Measurements from ENCODE around the gene NPC1. TPM values are rescaled to one million over a fixed set of nuclear protein-coding genes. Genes with fewer than 3 reads are reported as not detected.

NPC1 gene
- total RNA-seq, 4 donors from 2014 or later: 48.0 to 81.8 (median 58.8) TPM

DNA sequence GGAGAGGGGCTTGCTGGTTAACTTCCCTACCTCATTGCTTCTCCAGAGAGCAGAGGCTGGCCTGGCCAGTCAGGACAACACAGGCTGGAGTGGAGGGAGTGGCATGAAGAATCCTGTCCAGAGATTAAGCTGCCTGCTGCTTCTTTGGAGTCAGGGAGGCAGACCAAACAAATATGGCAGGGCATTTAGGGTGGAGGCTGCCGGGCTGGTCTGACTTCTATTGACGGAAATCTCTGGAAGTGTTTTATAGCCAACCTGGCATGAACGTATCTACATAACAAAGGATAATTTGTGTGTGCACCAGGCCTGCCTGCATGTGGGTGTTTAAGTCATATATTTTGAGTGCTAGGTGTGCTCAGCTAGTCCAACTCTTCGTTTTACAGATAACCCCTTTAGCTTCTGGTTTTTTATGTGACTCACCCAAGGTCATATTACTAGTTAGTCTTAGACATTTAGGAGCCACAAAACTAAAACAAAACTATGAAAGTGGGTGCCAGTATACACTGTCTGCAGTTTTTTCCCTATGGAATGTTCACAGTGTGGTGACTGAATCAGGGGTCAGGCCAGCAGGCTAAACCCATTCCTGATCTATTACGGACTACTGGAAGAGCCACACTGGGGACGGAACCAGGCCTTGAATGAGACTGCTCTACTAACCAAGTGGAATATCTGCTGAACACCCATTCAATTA, 5.5 kb downstream of the NPC1 start:
- TF ChIP-seq, protein P1, sequence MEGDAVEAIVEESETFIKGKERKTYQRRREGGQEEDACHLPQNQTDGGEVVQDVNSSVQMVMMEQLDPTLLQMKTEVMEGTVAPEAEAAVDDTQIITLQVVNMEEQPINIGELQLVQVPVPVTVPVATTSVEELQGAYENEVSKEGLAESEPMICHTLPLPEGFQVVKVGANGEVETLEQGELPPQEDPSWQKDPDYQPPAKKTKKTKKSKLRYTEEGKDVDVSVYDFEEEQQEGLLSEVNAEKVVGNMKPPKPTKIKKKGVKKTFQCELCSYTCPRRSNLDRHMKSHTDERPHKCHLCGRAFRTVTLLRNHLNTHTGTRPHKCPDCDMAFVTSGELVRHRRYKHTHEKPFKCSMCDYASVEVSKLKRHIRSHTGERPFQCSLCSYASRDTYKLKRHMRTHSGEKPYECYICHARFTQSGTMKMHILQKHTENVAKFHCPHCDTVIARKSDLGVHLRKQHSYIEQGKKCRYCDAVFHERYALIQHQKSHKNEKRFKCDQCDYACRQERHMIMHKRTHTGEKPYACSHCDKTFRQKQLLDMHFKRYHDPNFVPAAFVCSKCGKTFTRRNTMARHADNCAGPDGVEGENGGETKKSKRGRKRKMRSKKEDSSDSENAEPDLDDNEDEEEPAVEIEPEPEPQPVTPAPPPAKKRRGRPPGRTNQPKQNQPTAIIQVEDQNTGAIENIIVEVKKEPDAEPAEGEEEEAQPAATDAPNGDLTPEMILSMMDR (IDR thresholded peaks at IDR 0.05; ENCODE audit: low read depth): no peak

DNA sequence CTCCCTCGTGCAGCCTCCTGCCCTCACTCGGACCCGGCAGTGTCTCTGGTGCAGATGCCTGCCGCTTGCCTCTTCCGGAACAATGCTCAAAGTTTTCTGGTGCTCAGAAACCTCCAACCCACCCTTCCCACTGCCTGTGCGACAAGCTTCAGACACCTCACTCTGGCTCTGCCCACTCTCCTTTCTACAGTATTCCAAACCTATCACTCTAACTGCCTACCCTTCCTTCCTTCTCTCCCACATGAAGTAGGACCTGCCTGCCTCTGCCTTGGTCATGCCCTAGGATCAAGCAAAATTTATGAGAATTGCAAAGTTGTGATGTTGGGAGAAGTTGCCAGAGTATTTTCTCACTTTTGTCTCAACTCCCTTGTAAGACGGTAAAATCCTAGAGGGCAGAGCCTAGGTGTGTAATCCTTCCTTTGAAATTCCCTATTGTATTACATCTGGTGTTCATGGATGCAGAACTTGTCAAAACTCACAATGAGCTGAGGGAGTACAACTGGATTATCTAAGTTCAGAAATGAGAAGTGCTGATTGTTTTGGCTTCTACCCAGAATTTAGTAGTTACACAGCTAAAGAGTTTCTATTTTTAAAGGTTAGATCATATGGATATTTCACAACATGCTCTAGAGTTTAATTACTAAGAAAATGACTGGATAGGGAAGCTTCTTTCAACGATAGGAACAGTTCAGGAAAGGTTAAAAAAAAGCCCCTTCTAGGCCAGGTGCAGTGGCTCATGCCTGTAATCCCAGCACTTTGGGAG, 7.2 kb downstream of the NPC1 start:
- TF ChIP-seq, protein P1 (IDR thresholded peaks at IDR 0.05; ENCODE audit: low read depth): no peak

DNA sequence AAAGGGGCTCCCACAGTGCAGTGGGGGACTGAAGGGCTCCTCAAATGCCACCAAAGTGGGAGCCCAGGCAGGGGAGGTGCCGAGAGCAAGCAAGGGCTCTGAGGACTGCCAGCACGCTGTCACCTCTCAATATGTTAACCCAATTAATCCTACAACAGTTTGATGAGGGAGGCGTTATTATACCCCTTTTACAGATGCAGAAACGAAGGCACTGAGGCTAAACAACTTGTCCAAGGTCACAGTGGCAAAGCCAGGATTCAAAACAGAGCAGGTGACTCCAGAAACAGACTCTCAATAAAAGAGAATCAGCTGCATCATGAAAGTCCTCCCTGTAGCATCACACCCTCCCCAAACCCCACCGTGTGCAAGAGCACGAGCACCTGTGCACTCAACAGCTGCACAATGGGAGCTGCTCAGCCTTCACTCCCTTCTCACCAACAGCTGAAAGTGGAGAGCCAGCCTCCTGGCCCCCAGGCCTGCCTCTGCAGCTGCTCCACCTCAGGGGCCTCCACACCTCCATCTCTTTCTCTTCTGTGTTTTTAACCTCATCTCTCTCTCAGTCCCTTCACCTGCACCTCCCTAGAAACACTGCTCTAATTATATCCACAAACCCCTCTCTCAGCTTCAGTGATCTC, 8.1 kb downstream of the NPC1 start:
- TF ChIP-seq, protein P1 (IDR thresholded peaks at IDR 0.05; ENCODE audit: low read depth): no peak

DNA sequence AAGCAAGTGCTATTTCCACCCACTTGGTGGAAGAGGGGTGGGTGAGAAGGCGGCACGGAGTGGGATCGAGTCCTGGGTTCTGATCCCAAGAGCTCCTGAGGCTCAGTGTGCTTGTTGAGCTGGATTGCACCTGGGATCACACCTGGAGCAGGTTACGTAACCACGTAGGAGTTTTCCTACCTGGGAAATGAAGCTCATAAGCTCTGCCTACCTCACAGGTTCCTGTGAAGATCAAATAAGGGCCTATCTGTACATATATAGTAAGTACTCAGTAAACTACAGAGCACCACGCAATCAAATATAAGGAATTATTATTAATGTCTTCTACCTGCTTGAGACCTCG, 11.0 kb downstream of the NPC1 start:
- TF ChIP-seq, protein P1 (IDR thresholded peaks at IDR 0.05; ENCODE audit: low read depth): no peak

GRCh38 chr18:23574611-23575308, 11.5 kb downstream of the NPC1 start:
- TF ChIP-seq, protein P1 (IDR thresholded peaks at IDR 0.05; ENCODE audit: low read depth): no peak

DNA sequence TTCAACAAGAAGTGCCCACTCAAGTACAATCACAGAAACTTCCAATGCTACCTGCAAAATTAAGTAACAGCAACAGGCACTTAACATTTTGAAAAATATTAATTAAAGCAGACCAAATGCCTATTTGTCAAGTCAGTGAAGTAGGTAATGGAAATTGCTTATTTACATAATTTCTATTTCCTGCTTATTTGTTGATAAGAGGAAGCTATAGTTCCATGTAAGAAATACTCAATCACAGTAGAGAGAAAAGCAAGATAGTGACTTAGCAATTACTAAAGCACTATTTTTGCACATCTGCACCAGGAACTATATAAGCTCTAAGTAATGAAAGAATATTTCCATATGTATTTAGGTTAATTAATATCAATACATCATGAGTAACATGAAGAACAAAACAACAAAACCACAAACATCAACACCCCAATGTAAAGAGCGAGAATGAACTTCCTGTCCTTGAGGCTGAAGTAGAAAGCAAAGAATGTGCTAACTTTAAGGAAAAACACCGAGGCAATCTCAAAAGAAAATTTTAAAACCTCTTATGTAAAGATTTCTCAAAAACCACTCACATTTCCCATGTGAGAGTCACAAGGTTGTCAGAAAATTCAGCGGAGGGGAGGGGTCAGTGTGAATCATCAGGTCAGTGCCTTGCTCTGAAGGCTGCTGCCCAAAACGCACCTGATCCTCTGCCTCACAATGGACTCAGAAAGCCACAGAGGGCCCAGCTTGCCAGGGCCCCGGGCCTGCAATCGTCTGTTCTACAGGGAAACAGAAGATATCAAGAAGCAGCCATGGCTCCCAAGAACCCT, 12.5 kb downstream of the NPC1 start:
- TF ChIP-seq, protein P1 (IDR thresholded peaks at IDR 0.05; ENCODE audit: low read depth): no peak

Measured in subcutaneous adipose tissue (tissue), 4 donors.